A549 (cell line): ENCODE results near the gene ATG4A. TPM values are rescaled to one million over a fixed set of nuclear protein-coding genes. Genes with fewer than 3 reads are reported as not detected.

Experiments used
- ATAC-seq, 2 experiments: fragments of 200-7000 bp in 1 of 2; fragments of >200 bp in 1 of 2; cut with Nextera tagmentation in 1 of 2; cut with Tn5 transposase in 1 of 2; 3 replicates each; pipeline versions ENCODE4 v1.8.0 to v1.9.1; 2018 to 2020; ENCODE audit warnings: mild to moderate bottlenecking in 1 of 2, moderate library complexity in 1 of 2
- CTCF ChIA-PET: fragments of 300-600 bp; sonication (Branson Sonifier 250); formaldehyde crosslinking; extraction: SDS; loops from one replicate; lab custom pipeline; 2021; ENCODE audit warnings: antibody characterized with exemption, inconsistent platforms; lab: Yijun Ruan, JAX
- POLR2A ChIA-PET: fragments of 350-600 bp; formaldehyde crosslinking; extraction: SDS; loops from one replicate; lab custom pipeline; 2021; ENCODE audit warnings: antibody characterized with exemption, inconsistent platforms; lab: Yijun Ruan, JAX
- DNase-seq, 2 experiments: peaks; one replicate each; pipeline versions ENCODE4 v3.0.0 to v3.0.0-alpha.2; 2011 to 2016; ENCODE audit warnings: low read depth in 1 of 2, low spot score in 1 of 2
- FAIRE-seq: peaks from 2 replicates; lab custom pipeline; 2011; peaks lifted over from hg19 to GRCh38; lab: Jason Lieb, UNC
- H3K27ac ChIP-seq, 2 experiments: fragments of >200 bp; sonication (Bioruptor Twin); formaldehyde crosslinking; 3 replicates each; pipeline ENCODE4 v1.5.1; 2016 to 2017
- H3K4me1 ChIP-seq: fragments of >200 bp; sonication (Bioruptor Twin); formaldehyde crosslinking; 3 replicates; pipeline ENCODE4 v1.6.1; 2016
- H3K4me2 ChIP-seq: fragments of >200 bp; sonication (Bioruptor Twin); formaldehyde crosslinking; 3 replicates; pipeline ENCODE4 v1.6.1; 2016
- H3K4me3 ChIP-seq: fragments of >200 bp; sonication (Bioruptor Twin); formaldehyde crosslinking; 3 replicates; pipeline ENCODE4 v1.5.1; 2016
- H3K9me3 ChIP-seq: fragments of >200 bp; sonication (Bioruptor Twin); formaldehyde crosslinking; 3 replicates; pipeline ENCODE4 v1.6.1; 2016
- BHLHE40 ChIP-seq: IDR thresholded peaks from 2 replicates; pipeline ENCODE4 v1.6.1; 2012; ENCODE audit warnings: low read depth, low read length, inconsistent platforms
- CEBPB ChIP-seq, 2 experiments: fragments of >200 bp in 1 of 2; sonication (Bioruptor Twin) in 1 of 2; formaldehyde crosslinking in 1 of 2; IDR thresholded peaks; 2 replicates each; pipeline ENCODE4 v1.6.1; 2012 to 2016
- CHD4 ChIP-seq: fragments of 200-600 bp; sonication (generic); IDR thresholded peaks from 2 replicates; pipeline ENCODE4 v1.6.1; 2016; ENCODE audit warnings: antibody characterized with exemption, mild to moderate bottlenecking, borderline replicate concordance
- CTCF ChIP-seq: fragments of >200 bp; sonication (Bioruptor Twin); formaldehyde crosslinking; IDR thresholded peaks from 3 replicates; pipeline ENCODE4 v1.5.1; 2016
- E2F6 ChIP-seq: IDR thresholded peaks from 2 replicates; pipeline ENCODE4 v1.6.1; 2012; ENCODE audit warnings: low read depth, borderline replicate concordance
- ELK1 ChIP-seq: fragments of 150-350 bp; IDR thresholded peaks from 2 replicates; pipeline ENCODE4 v1.6.1; 2014; ENCODE audit warnings: low read depth, mild to moderate bottlenecking, low read length
- EP300 ChIP-seq, 2 experiments: fragments of >200 bp; sonication (Bioruptor Twin); formaldehyde crosslinking; IDR thresholded peaks; 2 replicates in 1 of 2; 3 replicates in 1 of 2; pipeline ENCODE4 v1.6.1; 2016 to 2017
- GATA3 ChIP-seq: IDR thresholded peaks from 2 replicates; pipeline ENCODE4 v1.6.1; 2012; ENCODE audit warnings: borderline replicate concordance
- HEYL ChIP-seq: fragments of 250-450 bp; sonication (Bioruptor Pico); IDR thresholded peaks from 2 replicates; pipeline ENCODE4 v1.8.0; 2021; ENCODE audit warnings: mild to moderate bottlenecking, moderate library complexity
- JUN ChIP-seq, 2 experiments: fragments of >200 bp; sonication (Bioruptor Twin); formaldehyde crosslinking; IDR thresholded peaks; 2 replicates in 1 of 2; 3 replicates in 1 of 2; pipeline ENCODE4 v1.6.1; 2016 to 2017
- JUNB ChIP-seq: fragments of >200 bp; sonication (Bioruptor Twin); formaldehyde crosslinking; IDR thresholded peaks from 2 replicates; pipeline ENCODE4 v1.6.1; 2016
- KDM1A ChIP-seq: fragments of 200-600 bp; sonication (generic); IDR thresholded peaks from 2 replicates; pipeline ENCODE4 v1.6.1; 2016; ENCODE audit warnings: low read depth, mild to moderate bottlenecking
- KDM5A ChIP-seq: fragments of 200-600 bp; sonication (generic); IDR thresholded peaks from 2 replicates; pipeline ENCODE4 v1.6.1; 2016; ENCODE audit warnings: antibody characterized with exemption, mild to moderate bottlenecking
- MAX ChIP-seq: IDR thresholded peaks from 2 replicates; pipeline ENCODE4 v1.6.1; 2012
- MAZ ChIP-seq: fragments of 150-350 bp; IDR thresholded peaks from 2 replicates; pipeline ENCODE4 v1.6.1; 2014; ENCODE audit warnings: antibody characterized with exemption, low read depth, low read length, borderline replicate concordance
- NPAS2 ChIP-seq: fragments of 250-450 bp; sonication (Bioruptor Pico); IDR thresholded peaks from 2 replicates; pipeline ENCODE4 v1.8.0; 2022; ENCODE audit warnings: mild to moderate bottlenecking, moderate library complexity, borderline replicate concordance
- NR3C1 ChIP-seq: fragments of >200 bp; sonication (Bioruptor Twin); formaldehyde crosslinking; IDR thresholded peaks from 3 replicates; pipeline ENCODE4 v1.6.1; 2017
- PHF8 ChIP-seq: fragments of 200-600 bp; sonication (generic); IDR thresholded peaks from 2 replicates; pipeline ENCODE4 v1.6.1; 2016; ENCODE audit warnings: low read depth, mild to moderate bottlenecking, antibody characterized with exemption, moderate library complexity, borderline replicate concordance
- POLR2A ChIP-seq: IDR thresholded peaks from 2 replicates; pipeline ENCODE4 v1.6.1; 2012; ENCODE audit warnings: mild to moderate bottlenecking, low read length
- POLR2AphosphoS2 ChIP-seq: conservative IDR thresholded peaks from 2 replicates; pipeline ENCODE4 v1.6.1; 2012; ENCODE audit warnings: low read length, improper control_type of control experiment, inconsistent platforms
- RAD21 ChIP-seq, 2 experiments: fragments of >200 bp in 1 of 2; sonication (Bioruptor Twin) in 1 of 2; formaldehyde crosslinking in 1 of 2; IDR thresholded peaks in 1 of 2; conservative IDR thresholded peaks in 1 of 2; 2 replicates in 1 of 2; 3 replicates in 1 of 2; pipeline ENCODE4 v1.6.1; 2012 to 2018; ENCODE audit warnings: inconsistent platforms in 1 of 2
- RARB ChIP-seq: fragments of 250-450 bp; sonication (Bioruptor Pico); IDR thresholded peaks from 2 replicates; pipeline ENCODE4 v1.8.0; 2021; ENCODE audit warnings: mild to moderate bottlenecking, moderate library complexity
- RCOR1 ChIP-seq: fragments of 150-350 bp; IDR thresholded peaks from 2 replicates; pipeline ENCODE4 v1.6.1; 2014; ENCODE audit warnings: antibody characterized with exemption, low read length, low read depth
- REST ChIP-seq: fragments of 200-600 bp; sonication (generic); IDR thresholded peaks from 2 replicates; pipeline ENCODE4 v1.6.1; 2016; ENCODE audit warnings: antibody characterized with exemption, mild to moderate bottlenecking, moderate library complexity
- RFX5 ChIP-seq: fragments of 450-650 bp; IDR thresholded peaks from 2 replicates; pipeline ENCODE4 v1.7.1; 2014; ENCODE audit warnings: antibody characterized with exemption, mild to moderate bottlenecking, moderate library complexity
- SMC3 ChIP-seq: fragments of >200 bp; sonication (Bioruptor Twin); formaldehyde crosslinking; IDR thresholded peaks from 3 replicates; pipeline ENCODE4 v1.6.1; 2018; ENCODE audit warnings: inconsistent platforms
- SREBF2 ChIP-seq: fragments of 450-650 bp; IDR thresholded peaks from 2 replicates; pipeline ENCODE4 v1.6.1; 2014; ENCODE audit warnings: mild to moderate bottlenecking, moderate library complexity
- USF2 ChIP-seq: fragments of 450-650 bp; IDR thresholded peaks from 2 replicates; pipeline ENCODE4 v1.6.1; 2014; ENCODE audit warnings: antibody characterized with exemption
- ZC3H11A ChIP-seq: fragments of 450-650 bp; IDR thresholded peaks from 2 replicates; pipeline ENCODE4 v1.6.1; 2014; ENCODE audit warnings: antibody characterized with exemption, mild to moderate bottlenecking
- WGBS: methylation state at CpG from one replicate; pipeline ENCODE4 v1.1.6; 2017; ENCODE audit errors: missing lambda C conversion rate; 5-methylcytosine and 5-hydroxymethylcytosine counted together
- polyA plus RNA-seq, 4 experiments: library from polyadenylated mRNA; depleted of rRNA in 3 of 4; stranded (reverse); fragments of >200 nt; fragmentation: RNase III in 1 of 4; extraction: RNeasy Plus Mini Kit Qiagen cat#74134 plus additional on column Dnase treatment in 1 of 4; gene quantifications; 2 replicates in 3 of 4; 3 replicates in 1 of 4; pipeline ENCODE4 v1.2.3, GENCODE V29; 2011 to 2017

The ATG4A gene
- polyA plus RNA-seq, 2 of the 4 experiments (the other 2 are of a cell fraction) = 6.7 to 14.3 TPM

- H3K27ac ChIP-seq = no peak overlapping the region
- no peak for FAIRE-seq
- H3K4me2 ChIP-seq = no peak overlapping the region
- H3K4me3 ChIP-seq = no peak overlapping the region
- ATAC-seq = no peak
- TF ChIP-seq MAZ (no peak), KDM1A (no peak), JUNB (no peak), NR3C1 (no peak), ZC3H11A (no peak)
- TF ChIP-seq, all 56 proteins: peak for 0
- CTCF ChIA-PET = no interaction called here
- Histone ChIP-seq H3K4me1 (no peaks in the 10 kb centered on the region), H3K9me3 (no peaks in the 10 kb centered on the region)
- POLR2A ChIA-PET = no interaction called here
- no peak for DNase-seq
Observed at GRCh38 chrX:108105473-108105872, 13.9 kb downstream of the ATG4A start.

GRCh38 chrX:108114541-108114940, 23.0 kb downstream of the ATG4A start:
- no peaks in the 10 kb centered on the region for H3K4me1 ChIP-seq
- POLR2A ChIA-PET = no interaction called here
- CTCF ChIA-PET = no interaction called here
- no peak for DNase-seq
- H3K27ac ChIP-seq = no peak overlapping the region
- no peak for FAIRE-seq
- H3K4me3 ChIP-seq = no peak overlapping the region
- H3K9me3 ChIP-seq = no peaks in the 10 kb centered on the region
- no peak overlapping the region for H3K4me2 ChIP-seq
- TF ChIP-seq MAX = no peak
- TF ChIP-seq CTCF = no peak
- TF ChIP-seq GATA3 = no peak
- no peak for TF ChIP-seq CEBPB (IDR thresholded peaks at IDR 0.05)
- no peak for TF ChIP-seq RAD21 (conservative IDR thresholded peaks at IDR 0.05 in 1 of 2, IDR thresholded peaks at IDR 0.05 in 1 of 2)
- TF ChIP-seq POLR2A = no peak
- TF ChIP-seq E2F6 = no peak
- no peak for TF ChIP-seq NPAS2 (CRISPR knock-in tag)
- TF ChIP-seq JUN (IDR thresholded peaks at IDR 0.05) = no peak
- TF ChIP-seq POLR2AphosphoS2 = no peak
- no peak for TF ChIP-seq KDM5A
- no peak for TF ChIP-seq ELK1
- TF ChIP-seq SREBF2 = no peak
- TF ChIP-seq BHLHE40 = no peak
- no peak for TF ChIP-seq SMC3
- no peak for TF ChIP-seq RARB (CRISPR knock-in tag)
- TF ChIP-seq, all 56 proteins: peak for 0
- ATAC-seq = no peak

- H3K27ac ChIP-seq = no peak overlapping the region
- POLR2A ChIA-PET = no interaction called here
- CTCF ChIA-PET = no interaction called here
- no peak overlapping the region for H3K4me2 ChIP-seq
- TF ChIP-seq NR3C1 = no peak
- no peak for TF ChIP-seq JUNB
- no peak for TF ChIP-seq REST
- no peak for TF ChIP-seq PHF8
- no peak for TF ChIP-seq RAD21 (conservative IDR thresholded peaks at IDR 0.05 in 1 of 2, IDR thresholded peaks at IDR 0.05 in 1 of 2)
- TF ChIP-seq HEYL (CRISPR knock-in tag) = no peak
- TF ChIP-seq NPAS2 (CRISPR knock-in tag) = no peak
- no peak for TF ChIP-seq CHD4
- TF ChIP-seq RFX5 = no peak
- TF ChIP-seq RCOR1 = no peak
- no peak for TF ChIP-seq USF2
- no peak for TF ChIP-seq RARB (CRISPR knock-in tag)
- no peak for TF ChIP-seq EP300 (IDR thresholded peaks at IDR 0.05)
- TF ChIP-seq, all 56 proteins: peak for 0
- ATAC-seq (no peak), FAIRE-seq (no peak), DNase-seq (no peak)
- H3K4me3 ChIP-seq = no peak overlapping the region
- H3K9me3 ChIP-seq = no peaks in the 10 kb centered on the region
- H3K4me1 ChIP-seq = no peaks in the 10 kb centered on the region
- WGBS = 61% methylated on average over 3 of the region's 3 CpGs
Observed at GRCh38 chrX:108117988-108118387, 26.4 kb downstream of the ATG4A start.
